Colonic mucosa (tissue), 4 donors: ENCODE measurements around the gene SRRM3. TPM values are rescaled to one million over a fixed set of nuclear protein-coding genes. Genes with fewer than 3 reads are reported as not detected.
"Not testable (repeated sequence)": the region's sequence is repeated elsewhere in the genome, so short reads cannot be mapped to it uniquely, and the experiment has no call there.

Source experiments
- DNase-seq: peaks from one replicate; pipeline ENCODE4 v3.0.0-alpha.2; 2020
- H3K27ac ChIP-seq: fragments of 200-600 bp; one replicate; pipeline ENCODE4 v1.8.0; 2021
- H3K27me3 ChIP-seq: fragments of 200-600 bp; one replicate; pipeline ENCODE4 v1.8.0; 2021
- H3K36me3 ChIP-seq: fragments of 200-600 bp; one replicate; pipeline ENCODE4 v1.8.0; 2021
- H3K4me1 ChIP-seq: fragments of 200-600 bp; one replicate; pipeline ENCODE4 v1.8.0; 2021; ENCODE audit warnings: mild to moderate bottlenecking
- H3K4me3 ChIP-seq: fragments of 200-600 bp; one replicate; pipeline ENCODE4 v1.8.0; 2021
- H3K9ac ChIP-seq, 2 donors: one replicate each; pipeline ENCODE4 v1.7.0; 2013; ENCODE audit warnings: control low read depth in 2 of 2, low read depth in 2 of 2, low read length in 2 of 2
- H3K9me3 ChIP-seq: fragments of 200-600 bp; one replicate; pipeline ENCODE4 v1.8.0; 2021
- CTCF ChIP-seq: fragments of 200-600 bp; IDR thresholded peaks from one replicate; pipeline ENCODE4 v1.8.0; 2022; ENCODE audit warnings: antibody characterized with exemption, mild to moderate bottlenecking
- intact Hi-C: fragments of 100-400 bp; cut with DNase I; formaldehyde crosslinking; loops from one replicate; pipeline ENCODE4 v1.14.1; 2022
- total RNA-seq, 2 donors: library from RNA; stranded (reverse); fragmentation: NEBNext Ultra II Directional in 1 of 2; extraction: Animal tissue kit (Norgen Biotek cat#: 25700) in 1 of 2; gene quantifications; one replicate each; pipeline ENCODE4 v1.2.1, GENCODE V29; 2021
- donor health status: healthy.
- donor health status: DM: no; HTN: no; CAD: no.
- donor health status: DM: no; HTN: no; CAD: no.

SRRM3 gene
- total RNA-seq, 2 donors from 2014 or later = 0.64 to 0.67 TPM

DNA sequence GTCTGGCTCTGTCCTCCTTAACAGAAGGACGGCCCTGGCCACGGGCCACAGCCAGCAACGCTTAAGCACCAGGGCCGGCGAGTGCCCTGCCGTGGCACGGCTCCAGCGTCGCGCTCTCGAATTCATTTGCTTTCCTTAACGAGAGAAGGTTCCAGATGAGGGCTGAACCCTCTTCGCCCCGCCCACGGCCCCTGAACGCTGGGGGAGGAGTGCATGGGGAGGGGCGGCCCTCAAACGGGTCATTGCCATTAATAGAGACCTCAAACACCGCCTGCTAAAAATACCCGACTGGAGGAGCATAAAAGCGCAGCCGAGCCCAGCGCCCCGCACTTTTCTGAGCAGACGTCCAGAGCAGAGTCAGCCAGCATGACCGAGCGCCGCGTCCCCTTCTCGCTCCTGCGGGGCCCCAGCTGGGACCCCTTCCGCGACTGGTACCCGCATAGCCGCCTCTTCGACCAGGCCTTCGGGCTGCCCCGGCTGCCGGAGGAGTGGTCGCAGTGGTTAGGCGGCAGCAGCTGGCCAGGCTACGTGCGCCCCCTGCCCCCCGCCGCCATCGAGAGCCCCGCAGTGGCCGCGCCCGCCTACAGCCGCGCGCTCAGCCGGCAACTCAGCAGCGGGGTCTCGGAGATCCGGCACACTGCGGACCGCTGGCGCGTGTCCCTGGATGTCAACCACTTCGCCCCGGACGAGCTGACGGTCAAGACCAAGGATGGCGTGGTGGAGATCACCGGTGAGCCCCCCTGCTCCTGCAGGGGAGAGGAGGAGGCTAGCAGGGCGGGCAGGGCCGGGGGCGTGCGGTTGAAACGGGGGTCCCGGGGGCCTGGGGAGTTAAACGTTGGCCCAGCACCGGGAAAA is 100.9 kb downstream of the SRRM3 start, which contains the start of gene HSPB1:
Gene HSPB1 (plus strand): TSS at position 327 of the 855 bp plus-strand sequence. CDS start 40 bp downstream, at position 367.
- intact Hi-C loops = no loop called here
- H3K9ac ChIP-seq = peak within 1 kb of the TSS; percentile 72 to 84

DNA sequence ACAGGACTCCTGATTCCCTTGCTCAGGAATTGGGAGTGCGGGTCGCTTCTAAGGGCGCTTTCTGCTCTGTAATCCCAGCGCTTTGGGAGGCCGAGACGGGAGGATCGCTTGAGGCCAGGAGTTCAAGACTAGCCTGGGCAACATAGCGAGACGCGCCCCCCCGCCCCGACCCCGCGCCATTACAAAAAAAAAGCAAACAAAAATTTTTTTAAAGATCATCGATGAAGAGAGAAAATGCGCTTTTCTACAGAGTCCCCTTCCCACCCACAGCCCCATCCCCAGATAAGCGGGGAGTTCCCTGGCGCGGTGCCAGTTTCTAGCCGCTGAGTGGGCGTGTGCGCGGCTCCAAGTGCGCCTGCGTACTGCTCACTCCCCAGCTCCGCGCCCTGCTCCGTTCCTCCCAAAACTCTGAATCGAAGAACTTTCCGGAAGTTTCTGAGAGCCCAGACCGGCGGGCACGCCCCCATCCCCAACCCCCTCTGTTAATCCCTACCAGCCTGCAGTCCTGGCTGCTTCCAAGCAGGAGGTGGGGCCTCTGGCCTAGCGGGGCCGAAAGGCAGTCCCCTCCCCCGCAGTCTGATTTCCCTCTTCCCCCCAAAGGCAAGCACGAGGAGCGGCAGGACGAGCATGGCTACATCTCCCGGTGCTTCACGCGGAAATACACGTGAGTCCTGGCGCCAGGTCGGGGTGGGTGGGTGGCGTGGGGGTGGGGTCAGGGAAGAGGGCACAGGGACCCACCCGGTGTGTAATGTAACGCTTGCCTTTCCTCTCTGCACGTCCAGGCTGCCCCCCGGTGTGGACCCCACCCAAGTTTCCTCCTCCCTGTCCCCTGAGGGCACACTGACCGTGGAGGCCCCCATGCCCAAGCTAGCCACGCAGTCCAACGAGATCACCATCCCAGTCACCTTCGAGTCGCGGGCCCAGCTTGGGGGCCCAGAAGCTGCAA is 101.8 kb downstream of the SRRM3 start:
- intact Hi-C loops = no loop called here
- peak overlapping the region; percentile 72 to 84 for H3K9ac ChIP-seq
- no peak for TF ChIP-seq CTCF
- H3K27me3 ChIP-seq = no peaks in the 10 kb centered on the region
- peak overlapping the region; percentile 73 for H3K4me3 ChIP-seq
- H3K4me1 ChIP-seq = peaks cover 3% of the 10 kb centered on the region
- peak; percentile 92 for DNase-seq
- H3K27ac ChIP-seq = peak overlapping the region; percentile 98
- no peaks in the 10 kb centered on the region for H3K36me3 ChIP-seq
- H3K9me3 ChIP-seq = no peaks in the 10 kb centered on the region

More for the DNA sequence above, 100.9 kb downstream of the SRRM3 start, which contains the start of gene HSPB1:
- TF ChIP-seq CTCF = no peak
- Histone ChIP-seq H3K36me3 (no peaks in the 10 kb centered on the region), H3K4me1 (peaks cover 3% of the 10 kb centered on the region), H3K9me3 (no peaks in the 10 kb centered on the region), H3K27me3 (no peaks in the 10 kb centered on the region), H3K4me3 (peak within 1 kb of the TSS; percentile 73), H3K27ac (peak within 1 kb of the TSS; percentile 98)
- DNase-seq = peak; percentile 96

GRCh38 chr7:76304888-76305375 is 103.2 kb downstream of the SRRM3 start:
- H3K4me3 ChIP-seq = no peak overlapping the region
- intact Hi-C loops = no loop called here
- TF ChIP-seq CTCF = no peak
- H3K36me3 ChIP-seq = no peaks in the 10 kb centered on the region
- H3K27me3 ChIP-seq = no peaks in the 10 kb centered on the region
- H3K9me3 ChIP-seq = no peaks in the 10 kb centered on the region
- H3K9ac ChIP-seq = peak overlapping the region in 1 of 2 donors; percentile 51
- DNase-seq = peak; percentile 55
- no peak overlapping the region for H3K27ac ChIP-seq
- peaks cover 3% of the 10 kb centered on the region for H3K4me1 ChIP-seq

DNA sequence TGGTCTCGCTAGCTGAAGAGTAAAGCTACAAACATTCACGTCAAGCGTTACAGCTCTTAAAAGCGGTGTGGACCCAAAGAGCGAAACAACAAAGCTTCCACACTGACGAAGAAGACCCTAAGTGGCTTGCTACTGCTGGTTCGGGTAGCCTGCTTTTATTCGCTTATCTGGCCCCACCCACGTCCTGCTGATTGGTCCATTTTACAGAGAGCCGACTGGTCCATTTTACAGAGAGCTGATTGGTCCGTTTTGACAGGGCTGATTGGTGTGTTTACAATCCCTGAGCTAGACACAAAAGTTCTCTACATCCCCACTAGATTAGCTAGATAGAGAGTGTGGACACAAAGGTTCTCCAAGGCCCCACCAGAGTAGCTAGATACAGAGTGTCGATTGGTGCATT is 107.2 kb downstream of the SRRM3 start:
- H3K4me3 ChIP-seq, DNase-seq, H3K9me3 ChIP-seq, intact Hi-C loops, H3K27me3 ChIP-seq, H3K36me3 ChIP-seq, H3K9ac ChIP-seq, H3K4me1 ChIP-seq, H3K27ac ChIP-seq: not testable (repeated sequence)

GRCh38 chr7:76309341-76310101 is 107.8 kb downstream of the SRRM3 start:
- H3K9ac ChIP-seq, H3K36me3 ChIP-seq, H3K4me3 ChIP-seq, H3K4me1 ChIP-seq, H3K9me3 ChIP-seq, DNase-seq, H3K27me3 ChIP-seq, H3K27ac ChIP-seq: not testable (repeated sequence)
- intact Hi-C loops = loop anchor here (2.0 kb wide), 1 partner anchor 19 kb away; no protein-coding TSS in a partner anchor
